NCI-H2171 (cell line): ENCODE data around the gene ZFYVE19.

Source experiments
- DNase-seq: peaks from one replicate; lab custom pipeline; 2025; lab: John Stamatoyannopoulos, UW

ZFYVE19 gene

GRCh38 chr15:40815042-40815698 lies 8.3 kb downstream of the ZFYVE19 start:
- DNase-seq: no peak

GRCh38 chr15:40819048-40819447 lies 12.2 kb downstream of the ZFYVE19 start:
- DNase-seq: no peak

GRCh38 chr15:40821195-40821594 lies 14.3 kb downstream of the ZFYVE19 start:
- no peak for DNase-seq

- DNase-seq: no peak
Measured at GRCh38 chr15:40823572-40824343, 16.9 kb downstream of the ZFYVE19 start.

GRCh38 chr15:40825661-40826422 lies 19.0 kb downstream of the ZFYVE19 start:
- DNase-seq: no peak

GRCh38 chr15:40826423-40827075 lies 19.7 kb downstream of the ZFYVE19 start:
- DNase-seq: no peak

GRCh38 chr15:40828447-40829036 lies 21.7 kb downstream of the ZFYVE19 start, which contains the start of gene PPP1R14D:
PPP1R14D (minus strand) TSS chr15:40828708; CDS start chr15:40828641, 67 bp downstream.
- no peak for DNase-seq

DNA sequence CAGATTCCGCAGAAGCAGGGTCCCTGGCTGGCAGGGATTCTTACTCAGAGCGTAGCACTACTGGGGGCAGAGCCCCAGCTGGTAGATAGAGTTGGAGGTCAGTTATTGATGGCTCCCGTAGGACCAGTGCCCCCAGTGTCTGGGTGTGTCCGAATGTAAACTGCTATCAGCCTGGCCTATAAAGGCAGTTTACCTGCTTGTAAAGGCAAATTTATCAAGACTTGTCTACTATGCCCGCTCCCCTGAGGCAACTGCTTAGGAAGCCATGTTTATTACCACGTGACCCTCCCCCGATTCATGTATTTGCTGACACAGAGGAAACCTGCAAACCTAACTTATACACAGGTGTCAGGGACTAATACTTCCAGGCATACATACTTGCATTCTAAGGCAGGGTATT lies 22.2 kb downstream of the ZFYVE19 start:
- no peak for DNase-seq

DNA sequence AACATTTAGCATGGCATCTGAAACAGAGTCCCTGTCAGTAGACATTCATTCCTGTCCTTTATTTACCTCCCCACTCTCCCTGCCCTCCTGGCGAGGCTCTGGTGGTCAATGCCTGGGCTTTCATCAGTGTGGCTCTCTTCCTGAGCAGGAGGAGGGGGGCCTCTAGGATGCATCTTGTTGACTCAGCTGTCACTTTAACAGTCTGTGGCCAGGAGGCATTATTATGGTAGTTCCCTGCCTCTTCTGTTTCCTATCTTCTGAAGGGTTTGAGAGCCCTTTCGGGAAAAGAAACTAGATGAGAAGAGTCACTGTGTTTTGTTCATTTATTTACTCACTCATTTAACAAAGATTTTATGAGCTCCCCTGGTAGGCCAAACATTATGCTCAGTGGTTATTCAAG lies 24.0 kb downstream of the ZFYVE19 start:
- DNase-seq: no peak

DNA sequence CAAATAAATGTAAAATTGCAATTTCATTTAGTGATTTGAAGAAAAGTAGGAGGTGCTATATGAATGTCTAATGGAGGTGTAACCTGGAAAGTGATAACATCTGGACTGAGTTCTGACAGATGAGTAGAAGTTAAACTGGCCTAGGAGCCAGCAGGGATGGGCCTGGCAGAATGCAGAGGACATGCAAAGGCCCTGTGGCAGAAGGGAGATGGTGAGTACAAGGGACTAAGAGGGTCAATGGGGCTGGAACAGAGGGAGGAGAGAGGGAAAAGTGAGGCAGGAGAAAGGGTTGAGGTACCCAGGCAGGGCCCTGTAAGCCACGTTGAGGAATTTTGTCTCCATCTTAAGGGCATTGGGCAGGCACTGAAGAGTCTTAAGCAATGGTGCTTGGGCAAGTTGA lies 25.0 kb downstream of the ZFYVE19 start:
- DNase-seq: no peak

DNA sequence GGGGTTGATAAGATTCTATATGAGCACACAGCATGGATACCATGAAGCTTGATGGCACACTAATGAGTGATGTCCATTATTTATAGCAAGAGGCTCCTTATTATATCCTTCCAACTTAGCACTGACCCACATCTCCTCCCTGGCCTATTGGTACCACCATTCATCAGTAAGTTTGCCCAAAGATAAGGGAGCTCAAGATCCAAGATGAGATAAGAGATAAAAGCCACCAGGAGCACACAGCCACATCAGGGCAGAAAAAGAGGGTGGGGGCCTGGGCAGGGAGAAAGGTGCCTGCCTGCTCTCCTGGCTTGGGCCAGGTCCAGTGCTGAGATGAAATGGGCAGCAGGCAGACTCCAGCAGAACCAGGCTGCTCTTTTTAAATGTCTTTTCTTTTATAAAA lies 26.0 kb downstream of the ZFYVE19 start:
- no peak for DNase-seq

DNA sequence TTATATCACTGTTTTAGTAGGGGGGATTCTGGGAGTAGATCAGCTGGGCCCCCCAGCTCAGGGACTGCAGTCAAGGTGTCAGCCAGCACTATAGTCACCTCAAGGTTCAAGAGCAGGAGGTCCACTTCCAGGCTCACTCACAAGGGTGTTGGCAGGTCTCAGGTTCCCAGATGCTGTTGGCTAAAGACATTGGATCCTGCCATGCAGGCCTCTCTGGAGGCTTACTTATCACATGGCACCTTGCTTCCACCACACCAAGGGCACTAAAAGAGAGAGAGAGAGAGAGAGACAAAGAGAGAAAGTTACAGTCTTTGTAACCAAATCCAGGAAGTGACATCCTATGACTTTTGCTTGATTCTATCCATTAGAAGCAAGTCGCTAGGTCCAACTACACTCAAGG lies 29.1 kb downstream of the ZFYVE19 start:
- DNase-seq: no peak

DNA sequence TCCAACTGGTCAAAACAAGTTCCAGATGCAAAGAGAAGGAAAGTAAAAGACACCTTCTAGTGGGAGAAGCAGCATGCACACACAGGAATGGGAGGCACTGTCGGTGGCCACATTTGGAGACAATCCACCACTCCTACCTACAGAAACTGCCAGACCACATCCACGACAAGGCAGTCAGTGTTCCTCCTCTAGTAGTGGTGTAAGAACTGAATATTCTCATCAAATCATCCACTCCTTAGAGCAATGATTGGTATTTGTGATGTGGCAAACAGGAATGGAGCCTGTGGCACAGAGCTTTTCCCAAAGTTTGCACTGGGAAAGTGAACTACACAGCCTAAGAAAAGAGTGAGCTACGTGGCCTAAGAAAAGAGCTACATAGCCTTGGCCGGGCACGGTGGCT lies 31.9 kb downstream of the ZFYVE19 start:
- no peak for DNase-seq

- DNase-seq: no peak
Measured at GRCh38 chr15:40841741-40842140, 34.9 kb downstream of the ZFYVE19 start.

- no peak for DNase-seq
Measured at GRCh38 chr15:40843261-40843884, 36.5 kb downstream of the ZFYVE19 start.

DNA sequence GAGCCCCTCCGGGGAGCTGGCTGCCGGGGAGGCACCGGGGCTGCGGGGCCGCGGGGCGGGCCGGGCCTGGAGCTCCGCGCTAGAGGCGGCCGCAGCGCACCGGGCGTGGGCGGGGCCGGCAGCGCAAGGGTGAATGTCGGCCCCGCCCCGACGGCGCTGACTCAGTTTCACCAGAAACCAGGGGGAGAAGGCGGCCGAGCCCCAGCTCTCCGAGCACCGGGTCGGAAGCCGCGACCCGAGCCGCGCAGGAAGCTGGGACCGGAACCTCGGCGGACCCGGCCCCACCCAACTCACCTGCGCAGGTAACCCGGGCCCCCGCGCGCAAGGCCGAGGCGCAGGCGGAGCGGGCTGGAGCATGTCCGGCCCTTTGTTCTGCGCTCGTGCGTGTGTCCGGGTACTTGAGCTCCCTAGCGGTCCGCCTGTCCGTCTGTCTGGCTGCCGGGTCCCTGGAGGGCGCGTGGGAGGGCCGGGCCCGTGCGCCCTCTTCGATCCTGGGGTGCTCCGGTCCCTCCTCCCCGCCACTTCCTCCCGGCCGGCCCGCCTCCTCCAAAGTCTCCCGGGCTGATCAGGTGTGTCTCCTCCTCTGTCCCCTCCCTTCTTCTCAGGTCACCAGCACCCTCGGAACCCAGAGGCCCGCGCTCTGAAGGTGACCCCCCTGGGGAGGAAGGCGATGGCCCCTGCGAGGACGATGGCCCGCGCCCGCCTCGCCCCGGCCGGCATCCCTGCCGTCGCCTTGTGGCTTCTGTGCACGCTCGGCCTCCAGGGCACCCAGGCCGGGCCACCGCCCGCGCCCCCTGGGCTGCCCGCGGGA lies 37.2 kb downstream of the ZFYVE19 start, which contains the start of gene SPINT1:
SPINT1 (plus strand) TSS at position 164 of the 811 bp plus-strand sequence; CDS start at position 671, 507 bp downstream.
- DNase-seq: peak; percentile 31

DNA sequence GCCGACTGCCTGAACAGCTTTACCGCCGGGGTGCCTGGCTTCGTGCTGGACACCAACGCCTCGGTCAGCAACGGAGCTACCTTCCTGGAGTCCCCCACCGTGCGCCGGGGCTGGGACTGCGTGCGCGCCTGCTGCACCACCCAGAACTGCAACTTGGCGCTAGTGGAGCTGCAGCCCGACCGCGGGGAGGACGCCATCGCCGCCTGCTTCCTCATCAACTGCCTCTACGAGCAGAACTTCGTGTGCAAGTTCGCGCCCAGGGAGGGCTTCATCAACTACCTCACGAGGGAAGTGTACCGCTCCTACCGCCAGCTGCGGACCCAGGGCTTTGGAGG lies 37.8 kb downstream of the ZFYVE19 start:
- peak; percentile 29 for DNase-seq

- DNase-seq: no peak
Measured at GRCh38 chr15:40845036-40845435, 38.1 kb downstream of the ZFYVE19 start.

DNA sequence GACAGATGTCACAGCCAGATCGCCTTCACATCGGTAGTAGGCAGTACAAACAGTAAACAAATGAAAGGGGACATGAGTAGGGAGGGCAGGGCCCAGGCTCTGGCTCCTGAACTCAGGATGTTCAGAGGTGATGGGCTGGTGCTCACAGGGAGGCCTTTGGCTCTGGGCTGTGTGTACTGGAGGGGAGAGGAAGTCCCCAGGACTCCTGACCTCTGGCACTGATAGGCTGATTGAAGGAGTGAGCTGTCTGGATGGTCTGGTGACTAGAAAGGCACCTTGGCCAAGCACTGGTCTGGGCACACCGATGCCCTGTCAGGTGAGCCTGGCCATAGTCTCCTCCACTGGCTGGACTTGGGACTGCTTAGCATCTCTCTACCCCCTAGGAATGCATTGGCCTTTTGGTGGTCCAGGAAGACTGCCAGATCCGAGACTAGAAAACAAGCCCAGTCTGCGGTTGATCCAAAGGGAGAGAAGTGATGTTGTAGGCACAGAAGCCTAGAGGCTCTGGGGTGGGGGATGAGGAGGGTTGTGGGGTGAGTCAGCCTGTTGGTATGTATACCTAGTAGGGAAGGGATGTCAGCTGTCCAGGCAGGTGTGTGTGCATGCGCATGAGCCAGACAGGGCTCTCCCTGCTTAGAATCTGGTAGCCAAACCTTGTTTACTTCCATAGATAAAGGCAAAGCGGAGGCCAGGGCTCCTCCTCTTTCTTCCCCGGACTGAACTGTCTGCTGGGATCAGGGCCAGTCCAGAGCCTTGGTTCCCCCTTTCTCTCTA lies 38.8 kb downstream of the ZFYVE19 start:
- no peak for DNase-seq

DNA sequence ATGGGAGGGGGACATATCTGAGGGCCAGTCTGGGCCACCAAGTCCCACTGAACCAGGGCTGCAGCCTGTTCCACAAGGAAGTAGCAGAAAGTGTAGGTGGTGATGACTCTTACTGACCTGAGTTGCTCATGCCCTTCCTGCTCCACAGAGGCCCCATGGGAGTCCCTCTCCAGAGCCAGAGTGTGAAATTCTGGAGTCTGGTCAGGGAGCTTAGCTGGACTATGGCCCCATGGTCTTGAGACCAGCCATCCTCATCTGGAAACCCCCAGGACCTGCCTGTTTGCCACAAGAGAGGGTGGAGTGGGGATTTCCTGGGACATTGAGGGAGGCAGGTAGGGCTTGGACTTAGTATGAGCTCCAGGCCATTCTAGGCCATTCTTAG lies 39.9 kb downstream of the ZFYVE19 start:
- no peak for DNase-seq
